H9 (cell line): Measurements from ENCODE around the gene MPP7. TPM values are rescaled to one million over a fixed set of nuclear protein-coding genes. Genes with fewer than 3 reads are reported as not detected.

Source experiments
- DNase-seq: peaks from one replicate; pipeline ENCODE4 v3.0.0-alpha.2; 2017
- H2AFZ ChIP-seq: one replicate; pipeline ENCODE4 v1.6.1; 2013; ENCODE audit warnings: mild to moderate bottlenecking, low read length, control low read depth, moderate library complexity
- H2AK5ac ChIP-seq: 2 replicates; pipeline ENCODE4 v1.6.1; 2013; ENCODE audit warnings: low read length, control low read depth, mixed read lengths; ENCODE audit not compliant: insufficient read length
- H2BK120ac ChIP-seq: one replicate; pipeline ENCODE4 v1.6.1; 2013; ENCODE audit warnings: low read depth, mild to moderate bottlenecking, low read length, control low read depth, inconsistent platforms; ENCODE audit not compliant: poor library complexity, severe bottlenecking
- H2BK12ac ChIP-seq: 2 replicates; pipeline ENCODE4 v1.6.1; 2013; ENCODE audit warnings: low read length, control low read depth, mixed read lengths, low read depth; ENCODE audit not compliant: insufficient read length
- H2BK15ac ChIP-seq: 2 replicates; pipeline ENCODE4 v1.6.1; 2013; ENCODE audit warnings: low read depth, low read length, control low read depth
- H2BK20ac ChIP-seq: one replicate; pipeline ENCODE4 v1.6.1; 2013; ENCODE audit warnings: low read depth, mild to moderate bottlenecking, low read length, control low read depth, inconsistent platforms; ENCODE audit not compliant: poor library complexity, severe bottlenecking
- H2BK5ac ChIP-seq: 2 replicates; pipeline ENCODE4 v1.6.1; 2013; ENCODE audit warnings: low read length, control low read depth, mixed read lengths; ENCODE audit not compliant: insufficient read length
- H3K14ac ChIP-seq: 2 replicates; pipeline ENCODE4 v1.6.1; 2013; ENCODE audit warnings: low read length, control low read depth; ENCODE audit not compliant: insufficient read depth
- H3K18ac ChIP-seq: 2 replicates; pipeline ENCODE4 v1.6.1; 2013; ENCODE audit warnings: low read depth, mild to moderate bottlenecking, mixed read lengths, low read length, control low read depth; ENCODE audit not compliant: insufficient read length
- H3K23ac ChIP-seq: 2 replicates; pipeline ENCODE4 v1.6.1; 2013; ENCODE audit warnings: low read length, control low read depth, mixed read lengths, low read depth; ENCODE audit not compliant: insufficient read length
- H3K23me2 ChIP-seq: 2 replicates; pipeline ENCODE4 v1.6.1; 2013; ENCODE audit warnings: low read depth, mild to moderate bottlenecking, mixed read lengths, low read length, control low read depth; ENCODE audit not compliant: insufficient read length, poor library complexity, severe bottlenecking
- H3K27ac ChIP-seq: 2 replicates; pipeline ENCODE4 v1.5.1; 2013; ENCODE audit warnings: low read length, control low read depth, mixed read lengths, low read depth; ENCODE audit not compliant: insufficient read length
- H3K27me3 ChIP-seq: 2 replicates; pipeline ENCODE4 v1.6.1; 2013; ENCODE audit warnings: low read length, control low read depth, inconsistent platforms; ENCODE audit not compliant: insufficient read depth
- H3K4ac ChIP-seq: 2 replicates; pipeline ENCODE4 v1.6.1; 2013; ENCODE audit warnings: low read depth, mild to moderate bottlenecking, control low read depth, inconsistent platforms, low read length, moderate library complexity
- H3K4me1 ChIP-seq: 2 replicates; pipeline ENCODE4 v1.6.1; 2013; ENCODE audit warnings: low read length, control low read depth, inconsistent platforms; ENCODE audit not compliant: insufficient read depth
- H3K4me2 ChIP-seq: 2 replicates; pipeline ENCODE4 v1.6.1; 2013; ENCODE audit warnings: low read length, control low read depth, mixed read lengths; ENCODE audit not compliant: insufficient read length, insufficient read depth
- H3K56ac ChIP-seq: 2 replicates; pipeline ENCODE4 v1.6.1; 2013; ENCODE audit warnings: low read depth, mild to moderate bottlenecking, mixed read lengths, low read length, control low read depth; ENCODE audit not compliant: insufficient read length
- H3K79me1 ChIP-seq: 2 replicates; pipeline ENCODE4 v1.6.1; 2013; ENCODE audit warnings: low read depth, mild to moderate bottlenecking, moderate library complexity, low read length, control low read depth, inconsistent platforms; ENCODE audit not compliant: insufficient read depth, poor library complexity, severe bottlenecking
- H3K79me2 ChIP-seq: 2 replicates; pipeline ENCODE4 v1.6.1; 2013; ENCODE audit warnings: low read length, control low read depth, inconsistent platforms; ENCODE audit not compliant: insufficient read depth
- H3K9ac ChIP-seq: 2 replicates; pipeline ENCODE4 v1.6.1; 2013; ENCODE audit warnings: low read length, control low read depth, mixed read lengths; ENCODE audit not compliant: insufficient read length; ENCODE audit errors: extremely low read depth
- H3K9me3 ChIP-seq: one replicate; pipeline ENCODE4 v1.6.1; 2013; ENCODE audit warnings: low read depth, low read length, inconsistent platforms; ENCODE audit not compliant: control insufficient read depth
- H3T11ph ChIP-seq: one replicate; pipeline ENCODE4 v1.6.1; 2013; ENCODE audit warnings: mild to moderate bottlenecking, low read length, control low read depth, inconsistent platforms
- H4K20me1 ChIP-seq: one replicate; pipeline ENCODE4 v1.6.1; 2013; ENCODE audit not compliant: control insufficient read depth, insufficient read length, insufficient read depth
- H4K5ac ChIP-seq: 2 replicates; pipeline ENCODE4 v1.6.1; 2013; ENCODE audit warnings: low read depth, mild to moderate bottlenecking, mixed read lengths, low read length, control low read depth; ENCODE audit not compliant: insufficient read length
- H4K8ac ChIP-seq: replicated peaks from 2 replicates; pipeline ENCODE4 v1.6.1; 2013; ENCODE audit warnings: low read length, control low read depth, mixed read lengths, low read depth; ENCODE audit not compliant: insufficient read length
- H4K91ac ChIP-seq: 2 replicates; pipeline ENCODE4 v1.6.1; 2013; ENCODE audit warnings: low read depth, mild to moderate bottlenecking, moderate library complexity, mixed read lengths, low read length, control low read depth; ENCODE audit not compliant: insufficient read length
- H3K27ac Mint-ChIP-seq, 3 experiments: 2 replicates in 2 of 3; 3 replicates in 1 of 3; pipeline ENCODE4 v1.8.0; 2020 to 2021; ENCODE audit warnings: mixed read lengths in 3 of 3, mild to moderate bottlenecking in 1 of 3, moderate library complexity in 1 of 3
- H3K27me3 Mint-ChIP-seq: 2 replicates; pipeline ENCODE4 v1.8.0; 2021; ENCODE audit warnings: low read depth, mild to moderate bottlenecking, moderate library complexity, mixed read lengths
- H3K36me3 Mint-ChIP-seq, 3 experiments: 2 replicates in 2 of 3; 3 replicates in 1 of 3; pipeline ENCODE4 v1.8.0; 2020 to 2021; ENCODE audit warnings: low read depth in 3 of 3, mixed read lengths in 3 of 3; ENCODE audit not compliant: insufficient read depth in 1 of 3
- H3K4me1 Mint-ChIP-seq, 2 experiments: 2 replicates each; pipeline ENCODE4 v1.8.0; 2020; ENCODE audit warnings: mixed read lengths in 2 of 2
- H3K4me3 Mint-ChIP-seq, 2 experiments: 2 replicates in 1 of 2; 3 replicates in 1 of 2; pipeline ENCODE4 v1.8.0; 2020 to 2021; ENCODE audit warnings: mild to moderate bottlenecking in 2 of 2, mixed read lengths in 2 of 2, moderate library complexity in 1 of 2
- H3K9me3 Mint-ChIP-seq, 2 experiments: 2 replicates in 1 of 2; 3 replicates in 1 of 2; pipeline ENCODE4 v1.8.0; 2020; ENCODE audit warnings: mild to moderate bottlenecking in 2 of 2, mixed read lengths in 2 of 2, moderate library complexity in 1 of 2
- CTCF ChIP-seq: fragments of 200-600 bp; sonication (generic); conservative IDR thresholded peaks from 3 replicates; pipeline ENCODE4 v1.8.0; 2021; ENCODE audit warnings: antibody characterized with exemption, mild to moderate bottlenecking
- WGBS: extraction: QIAGEN DNeasy Blood & Tissue Kit; methylation state at CpG from one replicate; pipeline ENCODE4 v1.1.7; 2013; ENCODE audit warnings: missing lambda C conversion rate, low lambda C conversion rate, mixed read lengths; ENCODE audit not compliant: insufficient read length; ENCODE audit errors: extremely low coverage; 5-methylcytosine and 5-hydroxymethylcytosine counted together
- total RNA-seq: library from RNA; stranded (reverse); gene quantifications from 2 replicates; pipeline ENCODE4 v1.2.1, GENCODE V29; 2021

Gene MPP7
- total RNA-seq, 1 experiment from 2014 or later: 6.9 TPM

DNA sequence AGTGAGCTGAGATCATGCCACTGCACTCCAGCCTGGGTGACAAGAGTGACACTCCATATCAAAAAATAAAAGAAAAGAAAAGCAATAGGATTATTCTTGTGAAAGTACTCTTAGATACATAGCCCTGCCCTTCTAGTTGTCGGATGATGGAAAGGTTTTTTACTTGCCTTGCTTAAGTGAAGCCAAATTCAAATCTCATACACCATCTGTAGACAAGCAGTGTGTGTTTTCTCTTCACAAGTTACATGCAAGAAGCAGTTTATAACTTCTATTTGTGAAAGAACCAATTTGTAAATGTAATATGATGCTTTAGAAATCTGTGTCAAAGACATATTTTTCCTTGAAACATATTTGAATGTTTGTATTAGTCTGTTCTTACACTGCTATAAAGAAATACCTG, 15.8 kb upstream of the MPP7 start:
- H3K4ac ChIP-seq: no peak overlapping the region
- no peak for DNase-seq
- H3K4me3 Mint-ChIP-seq: no peak overlapping the region
- no peaks in the 10 kb centered on the region for H3K79me1 ChIP-seq
- H3K23ac ChIP-seq: no peak overlapping the region
- no peak overlapping the region for H2BK20ac ChIP-seq
- no peaks in the 10 kb centered on the region for H3K9me3 ChIP-seq
- no peaks in the 10 kb centered on the region for H3K36me3 Mint-ChIP-seq
- no peak overlapping the region for H3K4me2 ChIP-seq
- H4K8ac ChIP-seq: no peak overlapping the region
- H3K14ac ChIP-seq: no peak overlapping the region
- H3K27ac ChIP-seq: no peak overlapping the region
- no peak overlapping the region for H2AFZ ChIP-seq
- no peak for TF ChIP-seq CTCF
- H4K91ac ChIP-seq: no peak overlapping the region
- no peak overlapping the region for H3K18ac ChIP-seq
- no peak overlapping the region for H3K27ac Mint-ChIP-seq
- no peaks in the 10 kb centered on the region for H3K9me3 Mint-ChIP-seq
- H3K27me3 Mint-ChIP-seq: peaks cover 4% of the 10 kb centered on the region
- H2AK5ac ChIP-seq: no peak overlapping the region
- no peak overlapping the region for H2BK120ac ChIP-seq
- H3K4me1 ChIP-seq: no peaks in the 10 kb centered on the region
- WGBS: no CpG with 5 or more reads among the region's 1 CpG
- H3K4me1 Mint-ChIP-seq: peaks cover 3 to 4% of the 10 kb centered on the region in 2 experiments; a peak in 1 of 4 replicates
- no peaks in the 10 kb centered on the region for H4K20me1 ChIP-seq
- H3K27me3 ChIP-seq: no peaks in the 10 kb centered on the region
- H3K23me2 ChIP-seq: no peaks in the 10 kb centered on the region
- no peak overlapping the region for H2BK5ac ChIP-seq
- H3T11ph ChIP-seq: no peak overlapping the region
- no peak overlapping the region for H4K5ac ChIP-seq
- no peak overlapping the region for H3K56ac ChIP-seq
- H2BK12ac ChIP-seq: no peak overlapping the region
- no peaks in the 10 kb centered on the region for H3K79me2 ChIP-seq
- no peak overlapping the region for H2BK15ac ChIP-seq
- no peak overlapping the region for H3K9ac ChIP-seq
